Endothelial cell of umbilical vein (primary cell): ENCODE data around the gene DNAJC16. TPM values are rescaled to one million over a fixed set of nuclear protein-coding genes. Genes with fewer than 3 reads are reported as not detected.

Experiments used
- BruUV-seq: library from RNA; stranded (reverse); fragments of 400-500 nt; replicated peaks from 2 replicates; lab custom pipeline; 2021; lab: Mats Ljungman, UMichigan
- CTCF ChIA-PET: fragments of 300-600, 350-600 bp; sonication (Branson Sonifier 250); formaldehyde crosslinking; loops from one replicate; lab custom pipeline; 2021; ENCODE audit warnings: antibody characterized with exemption, inconsistent platforms; lab: Charles Lee
- POLR2A ChIA-PET: fragments of 300-600, 350-600 bp; sonication (Branson Sonifier 250); formaldehyde crosslinking; loops from one replicate; lab custom pipeline; 2021; ENCODE audit warnings: antibody characterized with exemption, inconsistent platforms; lab: Charles Lee
- DNase-seq: peaks from one replicate; pipeline ENCODE4 v3.0.0-alpha.2; 2011; ENCODE audit warnings: low read depth, low spot score
- FAIRE-seq: peaks from 2 replicates; lab custom pipeline; 2011; peaks lifted over from hg19 to GRCh38; lab: Jason Lieb, UNC
- H2AFZ ChIP-seq: 2 replicates; pipeline ENCODE4 v1.6.0; 2012; ENCODE audit warnings: low read depth, low read length, control low read depth, inconsistent platforms
- H3K27ac ChIP-seq: 2 replicates; pipeline ENCODE4 v1.5.1; 2011; ENCODE audit warnings: low read depth, mild to moderate bottlenecking, control low read depth, low read length, moderate library complexity; ENCODE audit not compliant: insufficient read depth
- H3K27me3 ChIP-seq, 2 experiments: 2 replicates each; pipeline versions ENCODE4 v1.6.0 to v1.6.1; 2011; ENCODE audit warnings: low read length in 2 of 2, mixed read lengths in 1 of 2; ENCODE audit not compliant: control insufficient read depth in 2 of 2, insufficient read depth in 2 of 2
- H3K36me3 ChIP-seq, 2 experiments: 2 replicates in 1 of 2; 3 replicates in 1 of 2; pipeline ENCODE4 v1.5.1; 2011; ENCODE audit warnings: low read length in 2 of 2, mild to moderate bottlenecking in 1 of 2, moderate library complexity in 1 of 2; ENCODE audit not compliant: control insufficient read depth in 2 of 2, insufficient read depth in 2 of 2; ENCODE audit errors: extremely low read depth in 1 of 2
- H3K4me1 ChIP-seq: 3 replicates; pipeline ENCODE4 v1.5.1; 2011; ENCODE audit warnings: mild to moderate bottlenecking, low read length; ENCODE audit not compliant: control insufficient read depth, insufficient read depth; ENCODE audit errors: extremely low read depth
- H3K4me2 ChIP-seq: 2 replicates; pipeline ENCODE4 v1.6.1; 2011; ENCODE audit warnings: low read length, control low read depth, mixed read lengths; ENCODE audit not compliant: insufficient read depth
- H3K4me3 ChIP-seq, 3 experiments: fragments of 200-600 bp in 1 of 3; sonication (generic), shearing (Covaris generic) in 1 of 3; replicated peaks in 1 of 3; 2 replicates each; pipeline ENCODE4 v1.5.1; 2011 to 2016; ENCODE audit warnings: control low read depth in 3 of 3, low read length in 3 of 3, mild to moderate bottlenecking in 2 of 3, inconsistent platforms in 1 of 3, low read depth in 1 of 3, moderate library complexity in 1 of 3; ENCODE audit not compliant: insufficient read depth in 1 of 3
- H3K79me2 ChIP-seq: 2 replicates; pipeline ENCODE4 v1.6.0; 2012; ENCODE audit warnings: low read length, inconsistent platforms; ENCODE audit not compliant: control insufficient read depth, insufficient read depth
- H3K9ac ChIP-seq: replicated peaks from 2 replicates; pipeline ENCODE3; 2011; ENCODE audit warnings: low read length, control low read depth; ENCODE audit not compliant: insufficient read depth; ENCODE audit errors: extremely low read depth
- H3K9me1 ChIP-seq: replicated peaks from 3 replicates; pipeline ENCODE4 v1.6.0; 2011; ENCODE audit warnings: mild to moderate bottlenecking, low read length; ENCODE audit not compliant: control insufficient read depth, insufficient read depth; ENCODE audit errors: extremely low read depth
- H3K9me3 ChIP-seq: replicated peaks from 2 replicates; pipeline ENCODE4 v1.5.1; 2012; ENCODE audit warnings: low read length, inconsistent platforms; ENCODE audit not compliant: control insufficient read depth, insufficient read depth
- H4K20me1 ChIP-seq: replicated peaks from 2 replicates; pipeline ENCODE3; 2011; ENCODE audit warnings: mild to moderate bottlenecking, low read length; ENCODE audit not compliant: control insufficient read depth, insufficient read depth; ENCODE audit errors: extremely low read depth
- CTCF ChIP-seq, 2 donors: IDR thresholded peaks; 1 replicate in 1 of 2; 2 replicates in 1 of 2; pipeline ENCODE4 v1.5.1; 2011; ENCODE audit warnings: low read length in 2 of 2, mild to moderate bottlenecking in 2 of 2, moderate library complexity in 2 of 2, control low read depth in 1 of 2, inconsistent platforms in 1 of 2, low read depth in 1 of 2; ENCODE audit not compliant: insufficient read depth in 1 of 2; ENCODE audit errors: extremely low read depth in 1 of 2
- EZH2 ChIP-seq: IDR thresholded peaks from 2 replicates; pipeline ENCODE4 v1.6.1; 2012; ENCODE audit warnings: borderline replicate concordance, low read depth, mild to moderate bottlenecking, moderate library complexity, low read length, inconsistent platforms; ENCODE audit not compliant: severe bottlenecking
- FOS ChIP-seq: IDR thresholded peaks from 2 replicates; pipeline ENCODE4 v1.6.1; 2011; ENCODE audit warnings: mild to moderate bottlenecking, low read length, moderate library complexity, borderline replicate concordance; ENCODE audit not compliant: insufficient read depth
- MAX ChIP-seq: IDR thresholded peaks from 2 replicates; pipeline ENCODE4 v1.6.1; 2011; ENCODE audit not compliant: insufficient read depth, insufficient read length
- POLR2AphosphoS5 ChIP-seq: IDR thresholded peaks from 2 replicates; pipeline ENCODE4 v1.6.1; 2012; ENCODE audit warnings: low read depth, mild to moderate bottlenecking, control low read depth, low read length, moderate library complexity; ENCODE audit not compliant: insufficient read depth
- dilution Hi-C: fragments of 300-500 bp; cut with MboI; formaldehyde crosslinking; loops from one replicate; pipeline ENCODE4 v1.15.0; 2019; ENCODE audit warnings: low sequenced_read_pairs; ENCODE audit not compliant: extremely low pct_ligation_motif_present
- intact Hi-C: fragments of 100-400 bp; cut with micrococcal nuclease; formaldehyde crosslinking; loops from one replicate; pipeline ENCODE4 v1.10.0; 2022
- polyA plus RNA-seq, 4 experiments: library from polyadenylated mRNA; depleted of rRNA in 3 of 4; stranded (reverse) in 3 of 4; unstranded in 1 of 4; fragments of >200 nt; gene quantifications; 2 replicates each; pipeline versions ENCODE4 v1.2.1 to v1.2.3, GENCODE V29; 2011 to 2012; ENCODE audit warnings: missing spikeins in 1 of 4
- total RNA-seq: library from RNA; stranded (reverse); gene quantifications from 2 replicates; pipeline ENCODE4 v1.2.3, GENCODE V29; 2021

DNAJC16 gene
- total and polyA plus RNA-seq, 2 donors (not counting 3 experiments of a cell fraction or from before 2014, with no cell fraction given), result 8.0 to 21.4 TPM

GRCh38 chr1:15568387-15569073 lies 41.9 kb downstream of the DNAJC16 start:
- BruUV-seq, result no TSS peak
- Histone ChIP-seq H3K9me1 (no peaks in the 10 kb centered on the region), H4K20me1 (no peaks in the 10 kb centered on the region), H3K9ac (no peak overlapping the region), H3K4me3 (no peak overlapping the region), H3K4me1 (peaks cover 2% of the 10 kb centered on the region), H3K27me3 (no peaks in the 10 kb centered on the region), H3K9me3 (no peaks in the 10 kb centered on the region), H3K27ac (no peak overlapping the region), H3K36me3 (peaks cover 17 to 30% of the 10 kb centered on the region in 2 experiments), H3K4me2 (no peak overlapping the region), H2AFZ (no peak overlapping the region), H3K79me2 (no peaks in the 10 kb centered on the region)
- ChIA-PET CTCF (interaction anchor here (1.6 kb wide), 1 partner anchor 11 kb away, joined by 5 read pairs; no protein-coding TSS in a partner anchor), POLR2A (no interaction called here)
- dilution Hi-C loops (no loop called here), intact Hi-C loops (no loop called here)
- DNase-seq (no peak), FAIRE-seq (no peak)
- no peak for TF ChIP-seq POLR2AphosphoS5
- no peak for TF ChIP-seq FOS
- no peak for TF ChIP-seq EZH2
- no peak for TF ChIP-seq CTCF (IDR thresholded peaks at IDR 0.05; ENCODE audit: extremely low read depth in 1 of 2, insufficient read depth in 1 of 2, low read depth in 1 of 2, low read length in 2 of 2)
- no peak for TF ChIP-seq MAX
